CD1c-positive myeloid dendritic cell (primary cell): ENCODE data around the gene B3GAT1.

ENCODE experiments used
- DNase-seq: peaks from one replicate; pipeline ENCODE4 v3.0.0-alpha.2; 2016; ENCODE audit errors: extremely low spot score

B3GAT1 gene

GRCh38 chr11:134441706-134442105 lies 29.7 kb upstream of the B3GAT1 start:
- DNase-seq: no peak

- DNase-seq: no peak
These were observed 29.2 kb upstream of the B3GAT1 start for GRCh38 chr11:134441281-134441680.

GRCh38 chr11:134440851-134441250 lies 28.8 kb upstream of the B3GAT1 start:
- DNase-seq: no peak

- DNase-seq: no peak
These were observed 26.8 kb upstream of the B3GAT1 start for GRCh38 chr11:134438542-134439537.

- DNase-seq: no peak
These were observed 25.8 kb upstream of the B3GAT1 start for GRCh38 chr11:134437821-134438220.

- DNase-seq: no peak
These were observed 24.7 kb upstream of the B3GAT1 start for GRCh38 chr11:134436781-134437180.

- DNase-seq: no peak
These were observed 21.8 kb upstream of the B3GAT1 start for GRCh38 chr11:134433806-134434205.

GRCh38 chr11:134433251-134433650 lies 21.2 kb upstream of the B3GAT1 start:
- no peak for DNase-seq

- no peak for DNase-seq
These were observed 20.7 kb upstream of the B3GAT1 start for GRCh38 chr11:134432776-134433175.

- no peak for DNase-seq
These were observed 17.1 kb upstream of the B3GAT1 start for GRCh38 chr11:134429106-134429505.

GRCh38 chr11:134425816-134426536 lies 13.9 kb upstream of the B3GAT1 start:
- DNase-seq: no peak

GRCh38 chr11:134425413-134425812 lies 13.4 kb upstream of the B3GAT1 start:
- DNase-seq: no peak

- DNase-seq: no peak
These were observed 11.1 kb upstream of the B3GAT1 start for GRCh38 chr11:134423106-134423505.

- DNase-seq: no peak
These were observed 6.1 kb upstream of the B3GAT1 start for GRCh38 chr11:134417871-134418840.

- DNase-seq: no peak
These were observed 4.7 kb upstream of the B3GAT1 start for GRCh38 chr11:134416726-134417125.

GRCh38 chr11:134414766-134415765 lies 3.0 kb upstream of the B3GAT1 start:
- no peak for DNase-seq

GRCh38 chr11:134413826-134414731 lies 2.0 kb upstream of the B3GAT1 start:
- no peak for DNase-seq

- DNase-seq: no peak
These were observed 1.2 kb upstream of the B3GAT1 start for GRCh38 chr11:134413043-134413825.

GRCh38 chr11:134410766-134411165 lies 1.3 kb downstream of the B3GAT1 start:
- no peak for DNase-seq
